ENCODE data around the gene ASCC1. TPM values are rescaled to one million over a fixed set of nuclear protein-coding genes. Genes with fewer than 3 reads are reported as not detected.

Gene ASCC1
- total and polyA plus RNA-seq, 2 of the 13 experiments (the other 11 are each of a cell fraction or from before 2014, with no cell fraction given), result 21.6 to 30.1 TPM

DNA sequence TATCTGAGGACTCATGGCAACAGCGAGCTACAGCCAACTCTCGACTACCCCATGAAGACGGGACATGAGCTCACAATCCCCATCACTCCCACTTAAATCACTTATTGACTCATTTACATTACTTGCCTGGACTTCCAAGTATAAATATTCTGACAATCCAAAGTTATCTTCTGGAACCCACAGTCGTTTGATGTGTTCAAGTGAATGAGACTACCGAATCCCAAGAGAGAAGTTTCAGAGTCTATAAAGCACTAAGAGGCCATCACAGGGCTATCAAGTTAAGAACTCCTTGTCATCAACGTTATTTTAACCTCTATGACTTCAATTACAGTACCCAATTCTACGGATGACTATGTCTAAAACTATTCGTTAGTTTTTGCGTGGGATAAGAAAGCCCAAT lies 11.8 kb downstream of the ASCC1 start:
- intact Hi-C loops (cut with micrococcal nuclease; ENCODE audit: unreplicated experiment) (no loop called here), in situ Hi-C loops (cut with HindIII; ENCODE audit: extremely low pct_ligation_motif_present, low pct_unique_long_range_greater_than_20kb) (no loop called here)
- H3K4me3 ChIP-seq (replicated peaks in 1 of 3; ENCODE audit: insufficient read depth in 1 of 3, low read depth in 2 of 3, low read length in 3 of 3), result no peak overlapping the region
- no peaks in the 10 kb centered on the region for H4K20me1 ChIP-seq (ENCODE audit: insufficient read depth, low read length)
- H3K27me3 ChIP-seq (ENCODE audit: control insufficient read depth in 1 of 2, insufficient read depth in 2 of 2, low read length in 2 of 2), result no peaks in the 10 kb centered on the region
- 96% methylated on average over 9 of the region's 9 CpGs for WGBS (ENCODE audit: low lambda C conversion rate)
- H3K4me2 ChIP-seq (ENCODE audit: low read depth, low read length), result no peak overlapping the region
- no TSS peak for BruUV-seq (replicated peaks)
- POLR2A ChIA-PET, result interaction anchor here (1.6 kb wide), 1 partner anchor 12 kb away, joined by 4 read pairs; the partner anchor contains the start of gene ASCC1
- no peaks in the 10 kb centered on the region for H3K9me3 ChIP-seq (ENCODE audit: low read length)
- FAIRE-seq (no peak), ATAC-seq (no peak), DNase-seq (ENCODE audit: low spot score) (no peak)
- H3K4me1 ChIP-seq (ENCODE audit: insufficient read depth, low read length), result no peaks in the 10 kb centered on the region
- H2AFZ ChIP-seq (ENCODE audit: low read length), result no peak overlapping the region
- TF ChIP-seq TP53 (CRISPR knock-in tag; conservative IDR thresholded peaks at IDR 0.05) (no peak), SNRNP70 (IDR thresholded peaks at IDR 0.05; ENCODE audit: low read depth, low read length) (no peak), KLF12 (CRISPR knock-in tag; IDR thresholded peaks at IDR 0.05; ENCODE audit: borderline replicate concordance) (no peak)
- TF ChIP-seq, protein P1, sequence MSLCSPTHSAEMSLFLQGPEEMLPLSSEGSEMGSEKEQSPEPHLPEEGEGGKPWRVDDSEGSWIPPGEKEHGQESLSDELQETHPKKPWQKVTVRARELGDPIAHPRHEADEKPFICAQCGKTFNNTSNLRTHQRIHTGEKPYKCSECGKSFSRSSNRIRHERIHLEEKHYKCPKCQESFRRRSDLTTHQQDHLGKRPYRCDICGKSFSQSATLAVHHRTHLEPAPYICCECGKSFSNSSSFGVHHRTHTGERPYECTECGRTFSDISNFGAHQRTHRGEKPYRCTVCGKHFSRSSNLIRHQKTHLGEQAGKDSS (CRISPR knock-in tag; IDR thresholded peaks at IDR 0.05; ENCODE audit: borderline replicate concordance, low read depth), result no peak
- no peak overlapping the region for H3K27ac ChIP-seq (ENCODE audit: extremely low read length, insufficient read depth, low read length)
- H3K36me3 ChIP-seq (replicated peaks in 1 of 2; ENCODE audit: control insufficient read depth in 1 of 2, insufficient read depth in 2 of 2, low read length in 2 of 2), result peaks cover 12 to 53% of the 10 kb centered on the region in 2 experiments
- CTCF ChIA-PET (ENCODE audit: low intra/inter-chr PET ratio, low total read pairs), result no interaction called here
- no peaks in the 10 kb centered on the region for H3K79me2 ChIP-seq (ENCODE audit: insufficient read depth, low read length)
- no peak overlapping the region for H3K9ac ChIP-seq (ENCODE audit: insufficient read depth, low read depth, low read length)

DNA sequence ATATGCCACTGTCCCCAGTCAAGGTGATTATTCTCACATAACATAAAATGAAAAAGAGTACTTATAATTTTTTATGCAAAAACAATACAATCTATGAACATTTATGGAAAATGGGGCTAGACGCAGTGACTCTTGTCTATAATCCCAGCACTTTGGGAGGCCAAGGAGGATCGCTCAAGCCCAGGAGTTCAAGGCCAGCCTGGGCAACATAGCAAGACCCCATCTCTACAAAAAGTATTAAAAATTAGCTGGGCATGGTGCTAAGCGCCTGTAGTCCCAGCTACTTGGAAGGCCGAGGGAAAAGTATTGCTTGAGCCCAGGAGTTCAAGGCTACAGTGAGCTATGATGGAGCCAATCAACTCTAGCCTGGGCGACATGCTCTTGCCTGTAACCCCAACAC lies 14.8 kb downstream of the ASCC1 start:
- ATAC-seq, result no peak
- no peaks in the 10 kb centered on the region for H3K79me2 ChIP-seq (ENCODE audit: insufficient read depth, low read length)
- BruUV-seq (replicated peaks), result no TSS peak
- H3K9ac ChIP-seq (ENCODE audit: insufficient read depth, low read depth, low read length), result no peak overlapping the region
- in situ Hi-C loops (cut with HindIII; ENCODE audit: extremely low pct_ligation_motif_present, low pct_unique_long_range_greater_than_20kb) (no loop called here), intact Hi-C loops (cut with micrococcal nuclease; ENCODE audit: unreplicated experiment) (no loop called here)
- no peak for FAIRE-seq
- H3K27me3 ChIP-seq (ENCODE audit: control insufficient read depth in 1 of 2, insufficient read depth in 2 of 2, low read length in 2 of 2), result no peaks in the 10 kb centered on the region
- DNase-seq (ENCODE audit: low spot score), result no peak
- no peak overlapping the region for H3K4me2 ChIP-seq (ENCODE audit: low read depth, low read length)
- no peaks in the 10 kb centered on the region for H4K20me1 ChIP-seq (ENCODE audit: insufficient read depth, low read length)
- no peak overlapping the region for H2AFZ ChIP-seq (ENCODE audit: low read length)
- peaks cover 8 to 41% of the 10 kb centered on the region in 2 experiments for H3K36me3 ChIP-seq (replicated peaks in 1 of 2; ENCODE audit: control insufficient read depth in 1 of 2, insufficient read depth in 2 of 2, low read length in 2 of 2)
- no peaks in the 10 kb centered on the region for H3K4me1 ChIP-seq (ENCODE audit: insufficient read depth, low read length)
- H3K4me3 ChIP-seq (replicated peaks in 1 of 3; ENCODE audit: insufficient read depth in 1 of 3, low read depth in 2 of 3, low read length in 3 of 3), result no peak overlapping the region
- ChIA-PET CTCF (ENCODE audit: low intra/inter-chr PET ratio, low total read pairs) (no interaction called here), POLR2A (no interaction called here)
- TF ChIP-seq ZNF121 (CRISPR knock-in tag; IDR thresholded peaks at IDR 0.05), result peak; percentile 57; the same call in 1 of the 2 replicates
- TF ChIP-seq, protein P2, sequence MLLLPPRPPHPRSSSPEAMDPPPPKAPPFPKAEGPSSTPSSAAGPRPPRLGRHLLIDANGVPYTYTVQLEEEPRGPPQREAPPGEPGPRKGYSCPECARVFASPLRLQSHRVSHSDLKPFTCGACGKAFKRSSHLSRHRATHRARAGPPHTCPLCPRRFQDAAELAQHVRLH (CRISPR knock-in tag; IDR thresholded peaks at IDR 0.05; ENCODE audit: borderline replicate concordance, low read depth), result no peak
- no peaks in the 10 kb centered on the region for H3K9me3 ChIP-seq (ENCODE audit: low read length)
- no peak overlapping the region for H3K27ac ChIP-seq (ENCODE audit: extremely low read length, insufficient read depth, low read length)
- WGBS (ENCODE audit: low lambda C conversion rate), result 98% methylated on average over 5 of the region's 5 CpGs

All from HepG2 (cell line).